Stimulated activated CD4-positive, alpha-beta T cell treated with anti-CD3 and anti-CD28 coated beads, Interleukin-12 subunit alpha, Interleukin-12 subunit beta, amount 100 ng/mL, for 4 hours (primary cell): ENCODE results near the gene NR3C2.

Experiments used
- DNase-seq: peaks from one replicate; pipeline ENCODE4 v3.0.0-alpha.2; 2020

The NR3C2 gene

GRCh38 chr4:148434075-148434773 is 8.0 kb downstream of the NR3C2 start:
- DNase-seq: no peak

DNA sequence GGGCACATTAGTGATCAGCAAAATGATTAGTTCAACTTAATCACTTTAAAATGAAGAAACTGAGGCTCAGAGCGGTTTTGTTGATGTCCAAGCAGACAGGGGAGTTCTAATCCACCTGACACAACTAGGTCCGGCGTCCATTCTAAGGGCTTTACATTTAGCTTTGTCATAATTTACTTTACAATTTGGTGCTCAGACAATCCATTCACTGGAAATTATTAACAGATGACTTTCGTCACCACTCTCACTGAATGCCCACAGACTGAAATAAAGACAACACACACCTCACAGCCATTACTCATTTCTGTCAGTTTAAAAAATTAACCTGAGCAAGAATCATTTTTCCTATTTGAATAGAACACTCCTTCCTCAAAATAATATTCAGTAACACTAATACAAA is 10.8 kb downstream of the NR3C2 start:
- DNase-seq: no peak

GRCh38 chr4:148430854-148431253 is 11.4 kb downstream of the NR3C2 start:
- no peak for DNase-seq

DNA sequence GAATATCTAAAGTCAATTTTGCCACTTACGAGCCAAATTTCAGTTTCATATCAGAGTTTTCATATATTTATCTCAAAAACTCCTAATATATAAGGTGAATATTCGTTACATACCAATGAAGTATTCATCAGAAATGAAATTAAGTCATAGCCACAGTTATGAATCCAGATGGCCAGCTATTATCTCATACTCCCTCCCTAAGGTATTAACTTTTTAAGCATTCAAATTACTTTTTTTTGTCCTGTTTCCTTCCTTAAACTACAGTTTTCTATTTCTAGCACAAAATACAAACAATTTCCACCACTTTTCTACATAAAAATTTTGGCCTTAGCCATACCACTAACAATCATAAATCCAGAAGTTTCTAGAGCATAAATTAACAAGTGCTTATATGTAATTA is 13.0 kb downstream of the NR3C2 start:
- no peak for DNase-seq

DNA sequence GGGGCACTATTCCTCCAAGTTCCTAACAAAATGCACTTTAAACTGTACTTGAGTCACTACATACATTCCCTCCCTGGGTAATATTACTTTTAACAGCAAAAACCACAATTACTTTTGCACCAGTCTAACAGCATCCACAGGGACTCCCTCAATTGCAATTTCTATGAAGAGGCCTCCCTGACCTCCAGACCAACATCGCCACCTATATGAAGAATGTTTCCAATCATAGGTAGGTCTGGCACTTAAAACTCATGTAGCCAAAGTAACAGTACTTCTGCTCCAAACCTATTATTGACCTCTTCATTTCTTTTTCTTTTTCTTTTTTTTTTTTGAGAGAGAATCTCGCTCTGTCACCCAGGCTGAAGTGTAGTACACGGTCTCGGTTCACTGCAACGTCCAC is 15.6 kb downstream of the NR3C2 start:
- no peak for DNase-seq

DNA sequence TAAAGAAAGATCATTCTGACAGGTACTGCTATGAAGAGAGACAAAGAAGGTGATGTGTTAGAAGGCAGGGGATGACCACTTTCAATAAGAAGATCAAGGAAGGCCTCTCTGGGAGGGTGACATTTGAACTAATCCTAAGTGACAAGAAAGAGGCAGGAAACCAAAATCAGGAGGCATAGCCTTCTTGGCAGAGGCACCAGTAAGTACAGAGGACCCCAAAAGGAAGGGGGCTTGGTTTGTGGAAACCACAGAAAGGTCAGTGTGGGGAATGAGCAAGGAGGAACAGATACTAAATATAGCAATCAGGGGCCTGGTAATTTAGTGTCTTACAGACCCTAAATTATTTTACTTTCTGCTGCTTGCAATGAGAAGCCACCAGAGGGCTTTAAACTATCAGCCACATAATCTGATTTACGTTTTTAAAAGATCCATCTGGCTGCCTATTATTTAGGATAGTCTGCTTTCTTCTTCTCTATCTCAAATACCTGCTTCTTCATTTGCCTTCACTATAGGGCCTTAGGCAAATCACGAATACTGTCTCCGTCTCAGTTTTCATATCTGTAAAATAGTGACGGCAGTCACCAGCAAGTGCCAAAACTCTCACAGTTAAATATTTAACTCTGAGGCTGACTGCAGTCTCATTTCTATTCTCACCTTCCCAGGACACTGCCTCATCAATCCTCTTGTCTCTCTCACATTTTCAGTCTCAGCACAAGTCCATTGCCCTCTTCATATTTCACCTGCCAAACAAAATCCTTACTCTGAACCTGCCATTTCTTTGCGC is 16.7 kb downstream of the NR3C2 start:
- DNase-seq: no peak

- DNase-seq: no peak
Observed at GRCh38 chr4:148420397-148420796, 21.8 kb downstream of the NR3C2 start.

- DNase-seq: no peak
Observed at GRCh38 chr4:148415500-148415899, 26.7 kb downstream of the NR3C2 start.

- DNase-seq: no peak
Observed at GRCh38 chr4:148412460-148412994, 29.7 kb downstream of the NR3C2 start.

- no peak for DNase-seq
Observed at GRCh38 chr4:148405161-148405893, 36.9 kb downstream of the NR3C2 start.

GRCh38 chr4:148398988-148399387 is 43.2 kb downstream of the NR3C2 start:
- DNase-seq: no peak

- DNase-seq: no peak
Observed at GRCh38 chr4:148397771-148398170, 44.4 kb downstream of the NR3C2 start.

- DNase-seq: no peak
Observed at GRCh38 chr4:148396986-148397673, 45.1 kb downstream of the NR3C2 start.

GRCh38 chr4:148395771-148396170 is 46.4 kb downstream of the NR3C2 start:
- DNase-seq: no peak

GRCh38 chr4:148391056-148391455 is 51.2 kb downstream of the NR3C2 start:
- DNase-seq: no peak

GRCh38 chr4:148390311-148390710 is 51.9 kb downstream of the NR3C2 start:
- no peak for DNase-seq

DNA sequence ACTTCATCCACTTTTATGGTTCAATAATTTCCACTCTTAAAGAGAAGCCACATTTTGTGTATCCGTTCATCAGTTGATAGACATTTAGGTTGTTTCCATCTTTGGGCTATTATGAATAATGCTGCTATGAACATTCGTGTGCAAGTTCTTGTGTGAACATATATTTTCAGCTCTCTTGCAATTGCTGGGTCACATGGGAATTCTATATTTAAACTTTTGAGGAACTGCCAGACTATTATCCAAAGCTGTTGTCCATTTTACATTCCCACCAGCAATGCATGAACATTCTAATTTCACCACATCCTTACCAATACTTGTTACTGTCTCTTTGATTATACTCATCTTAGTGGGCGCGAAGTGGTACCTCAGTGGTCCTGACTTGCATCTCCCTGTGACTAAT is 61.9 kb downstream of the NR3C2 start:
- no peak for DNase-seq

- DNase-seq: no peak
Observed at GRCh38 chr4:148376151-148376550, 66.1 kb downstream of the NR3C2 start.

- DNase-seq: no peak
Observed at GRCh38 chr4:148375584-148375983, 66.6 kb downstream of the NR3C2 start.

DNA sequence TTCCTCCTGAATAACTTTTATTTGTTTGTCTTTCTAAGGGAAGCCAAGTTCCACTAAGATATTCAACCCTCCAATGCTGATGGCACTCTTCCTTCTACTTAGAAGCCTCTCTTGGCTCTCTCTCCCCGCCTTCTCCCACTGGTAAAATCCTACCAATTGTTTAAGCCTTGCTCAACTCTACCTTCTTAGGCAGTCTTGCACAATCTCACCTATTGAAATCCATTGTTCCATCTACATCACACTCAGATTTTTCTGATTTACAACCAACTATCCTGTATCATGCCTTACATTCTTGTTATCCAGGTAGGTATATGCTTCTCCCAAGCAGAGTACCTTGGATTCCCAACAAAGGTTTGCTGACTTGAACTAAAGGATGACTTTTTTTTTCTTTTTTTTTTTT is 69.1 kb downstream of the NR3C2 start:
- no peak for DNase-seq

DNA sequence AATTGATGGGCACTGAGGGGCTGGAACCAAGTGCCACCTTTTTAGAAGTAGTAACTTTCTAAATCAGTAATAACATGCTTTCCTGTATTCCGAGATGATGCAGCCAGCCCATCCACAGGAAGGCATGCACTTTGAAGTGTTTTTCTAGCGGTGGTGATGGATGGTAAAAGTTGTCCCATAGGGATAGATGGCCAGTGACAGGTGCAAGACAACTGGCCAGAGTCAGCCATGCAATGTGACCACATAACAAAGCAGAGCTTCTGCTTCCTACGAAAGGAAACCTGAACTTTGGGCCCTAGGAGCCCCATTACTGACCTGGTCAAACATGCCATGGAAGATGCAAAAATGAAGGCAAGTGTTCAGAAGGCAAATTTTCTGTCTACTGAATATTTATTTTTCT is 72.3 kb downstream of the NR3C2 start:
- DNase-seq: no peak

GRCh38 chr4:148367756-148368155 is 74.5 kb downstream of the NR3C2 start:
- no peak for DNase-seq

DNA sequence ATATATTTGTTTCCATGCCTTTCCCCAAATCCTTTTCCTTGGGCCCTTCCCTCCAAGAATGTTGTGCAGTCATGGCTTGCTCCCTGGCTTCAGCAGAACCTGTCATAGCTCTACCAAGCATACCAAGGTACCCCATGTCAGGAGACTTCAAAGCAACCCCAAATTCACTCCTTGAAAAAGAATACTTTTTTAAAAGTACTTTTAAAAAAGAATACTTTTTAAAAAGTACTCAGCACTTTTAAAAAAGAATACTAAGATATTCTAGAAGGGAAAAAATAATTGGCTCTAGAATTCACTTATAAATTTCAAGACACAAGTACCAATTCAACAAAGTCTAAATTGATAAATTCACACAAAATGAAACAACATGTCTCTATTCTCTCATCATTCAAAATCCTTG is 76.0 kb downstream of the NR3C2 start:
- DNase-seq: no peak
